Measurements from ENCODE around the gene ADGRA3. TPM values are rescaled to one million over a fixed set of nuclear protein-coding genes. Genes with fewer than 3 reads are reported as not detected.

ADGRA3 gene
- polyA plus RNA-seq, 2 donors = 4.3 to 4.8 TPM

GRCh38 chr4:22413471-22413870, 102.4 kb downstream of the ADGRA3 start:
- no peaks in the 10 kb centered on the region for H3K36me3 ChIP-seq (ENCODE audit: control insufficient read depth in 2 of 2, insufficient read depth in 2 of 2, low read length in 1 of 2)
- no peaks in the 10 kb centered on the region for H3K9me3 ChIP-seq (ENCODE audit: control insufficient read depth in 2 of 2, insufficient read depth in 1 of 2, low read depth in 1 of 2, low read length in 1 of 2)
- H3K27ac ChIP-seq (ENCODE audit: low read depth in 2 of 2, low read length in 1 of 2) = no peak overlapping the region
- no peaks in the 10 kb centered on the region for H3K27me3 ChIP-seq (ENCODE audit: control insufficient read depth in 1 of 2, insufficient read depth in 2 of 2, low read length in 2 of 2)
- 80 to 88% methylated on average over 4 of the region's 4 CpGs for WGBS, 2 donors
- no peaks in the 10 kb centered on the region for H3K4me1 ChIP-seq (ENCODE audit: control insufficient read depth in 2 of 2, insufficient read depth in 2 of 2, low read length in 1 of 2)
- no peak overlapping the region for H3K4me3 ChIP-seq (ENCODE audit: low read depth in 1 of 2, low read length in 2 of 2)

- WGBS, 2 donors = 86 to 89% methylated on average over 3 of the region's 3 CpGs
- no peaks in the 10 kb centered on the region for H3K4me1 ChIP-seq (ENCODE audit: control insufficient read depth in 2 of 2, insufficient read depth in 2 of 2, low read length in 1 of 2)
- no peak overlapping the region for H3K4me3 ChIP-seq (ENCODE audit: low read depth in 1 of 2, low read length in 2 of 2)
These were observed 103.9 kb downstream of the ADGRA3 start for GRCh38 chr4:22412013-22412412.

GRCh38 chr4:22410645-22411247, 105.1 kb downstream of the ADGRA3 start:
- WGBS, 2 donors = 79 to 82% methylated on average over 1 of the region's 1 CpG
- H3K27me3 ChIP-seq (ENCODE audit: control insufficient read depth in 1 of 2, insufficient read depth in 2 of 2, low read length in 2 of 2) = no peaks in the 10 kb centered on the region
- no peaks in the 10 kb centered on the region for H3K36me3 ChIP-seq (ENCODE audit: control insufficient read depth in 2 of 2, insufficient read depth in 2 of 2, low read length in 1 of 2)
- H3K4me1 ChIP-seq (ENCODE audit: control insufficient read depth in 2 of 2, insufficient read depth in 2 of 2, low read length in 1 of 2) = no peaks in the 10 kb centered on the region
- H3K4me3 ChIP-seq (ENCODE audit: low read depth in 1 of 2, low read length in 2 of 2) = no peak overlapping the region
- H3K27ac ChIP-seq (ENCODE audit: low read depth in 2 of 2, low read length in 1 of 2) = no peak overlapping the region
- H3K9me3 ChIP-seq (ENCODE audit: control insufficient read depth in 2 of 2, insufficient read depth in 1 of 2, low read depth in 1 of 2, low read length in 1 of 2) = no peaks in the 10 kb centered on the region

More at GRCh38 chr4:22412013-22412412, 103.9 kb downstream of the ADGRA3 start:
- H3K27ac ChIP-seq (ENCODE audit: low read depth in 2 of 2, low read length in 1 of 2) = no peak overlapping the region
- H3K27me3 ChIP-seq (ENCODE audit: control insufficient read depth in 1 of 2, insufficient read depth in 2 of 2, low read length in 2 of 2) = no peaks in the 10 kb centered on the region
- H3K9me3 ChIP-seq (ENCODE audit: control insufficient read depth in 2 of 2, insufficient read depth in 1 of 2, low read depth in 1 of 2, low read length in 1 of 2) = no peaks in the 10 kb centered on the region
- H3K36me3 ChIP-seq (ENCODE audit: control insufficient read depth in 2 of 2, insufficient read depth in 2 of 2, low read length in 1 of 2) = no peaks in the 10 kb centered on the region

GRCh38 chr4:22408474-22408873, 107.4 kb downstream of the ADGRA3 start:
- no peaks in the 10 kb centered on the region for H3K36me3 ChIP-seq (ENCODE audit: control insufficient read depth in 2 of 2, insufficient read depth in 2 of 2, low read length in 1 of 2)
- H3K27me3 ChIP-seq (ENCODE audit: control insufficient read depth in 1 of 2, insufficient read depth in 2 of 2, low read length in 2 of 2) = no peaks in the 10 kb centered on the region
- no peaks in the 10 kb centered on the region for H3K9me3 ChIP-seq (ENCODE audit: control insufficient read depth in 2 of 2, insufficient read depth in 1 of 2, low read depth in 1 of 2, low read length in 1 of 2)
- WGBS, 2 donors = 79% methylated on average over 1 of the region's 1 CpG
- no peak overlapping the region for H3K4me3 ChIP-seq (ENCODE audit: low read depth in 1 of 2, low read length in 2 of 2)
- H3K4me1 ChIP-seq (ENCODE audit: control insufficient read depth in 2 of 2, insufficient read depth in 2 of 2, low read length in 1 of 2) = no peaks in the 10 kb centered on the region
- H3K27ac ChIP-seq (ENCODE audit: low read depth in 2 of 2, low read length in 1 of 2) = no peak overlapping the region

- no peaks in the 10 kb centered on the region for H3K27me3 ChIP-seq (ENCODE audit: control insufficient read depth in 1 of 2, insufficient read depth in 2 of 2, low read length in 2 of 2)
- no peaks in the 10 kb centered on the region for H3K36me3 ChIP-seq (ENCODE audit: control insufficient read depth in 2 of 2, insufficient read depth in 2 of 2, low read length in 1 of 2)
- no peaks in the 10 kb centered on the region for H3K4me1 ChIP-seq (ENCODE audit: control insufficient read depth in 2 of 2, insufficient read depth in 2 of 2, low read length in 1 of 2)
- no peaks in the 10 kb centered on the region for H3K9me3 ChIP-seq (ENCODE audit: control insufficient read depth in 2 of 2, insufficient read depth in 1 of 2, low read depth in 1 of 2, low read length in 1 of 2)
- H3K4me3 ChIP-seq (ENCODE audit: low read depth in 1 of 2, low read length in 2 of 2) = no peak overlapping the region
- no peak overlapping the region for H3K27ac ChIP-seq (ENCODE audit: low read depth in 2 of 2, low read length in 1 of 2)
These were observed 108.5 kb downstream of the ADGRA3 start for GRCh38 chr4:22407361-22407760.

- Histone ChIP-seq H3K4me1 (ENCODE audit: control insufficient read depth in 2 of 2, insufficient read depth in 2 of 2, low read length in 1 of 2) (no peaks in the 10 kb centered on the region), H3K36me3 (ENCODE audit: control insufficient read depth in 2 of 2, insufficient read depth in 2 of 2, low read length in 1 of 2) (no peaks in the 10 kb centered on the region), H3K4me3 (ENCODE audit: low read depth in 1 of 2, low read length in 2 of 2) (no peak overlapping the region), H3K27ac (ENCODE audit: low read depth in 2 of 2, low read length in 1 of 2) (no peak overlapping the region), H3K9me3 (ENCODE audit: control insufficient read depth in 2 of 2, insufficient read depth in 1 of 2, low read depth in 1 of 2, low read length in 1 of 2) (no peaks in the 10 kb centered on the region), H3K27me3 (ENCODE audit: control insufficient read depth in 1 of 2, insufficient read depth in 2 of 2, low read length in 2 of 2) (no peaks in the 10 kb centered on the region)
- WGBS, 2 donors = 93% methylated on average over 4 of the region's 4 CpGs
These were observed 117.2 kb downstream of the ADGRA3 start for GRCh38 chr4:22398671-22399070.

- no peak overlapping the region for H3K4me3 ChIP-seq (ENCODE audit: low read depth in 1 of 2, low read length in 2 of 2)
- H3K27me3 ChIP-seq (ENCODE audit: control insufficient read depth in 1 of 2, insufficient read depth in 2 of 2, low read length in 2 of 2) = no peaks in the 10 kb centered on the region
- H3K9me3 ChIP-seq (ENCODE audit: control insufficient read depth in 2 of 2, insufficient read depth in 1 of 2, low read depth in 1 of 2, low read length in 1 of 2) = no peaks in the 10 kb centered on the region
- H3K36me3 ChIP-seq (ENCODE audit: control insufficient read depth in 2 of 2, insufficient read depth in 2 of 2, low read length in 1 of 2) = no peaks in the 10 kb centered on the region
- H3K4me1 ChIP-seq (ENCODE audit: control insufficient read depth in 2 of 2, insufficient read depth in 2 of 2, low read length in 1 of 2) = no peaks in the 10 kb centered on the region
- H3K27ac ChIP-seq (ENCODE audit: low read depth in 2 of 2, low read length in 1 of 2) = no peak overlapping the region
- 82 to 91% methylated on average over 3 of the region's 3 CpGs for WGBS, 2 donors
These were observed 124.3 kb downstream of the ADGRA3 start for GRCh38 chr4:22391551-22391950.

- no peak overlapping the region for H3K27ac ChIP-seq (ENCODE audit: low read depth in 2 of 2, low read length in 1 of 2)
- 36 to 40% methylated on average over 3 of the region's 3 CpGs for WGBS, 2 donors
- no peaks in the 10 kb centered on the region for H3K9me3 ChIP-seq (ENCODE audit: control insufficient read depth in 2 of 2, insufficient read depth in 1 of 2, low read depth in 1 of 2, low read length in 1 of 2)
- no peaks in the 10 kb centered on the region for H3K36me3 ChIP-seq (ENCODE audit: control insufficient read depth in 2 of 2, insufficient read depth in 2 of 2, low read length in 1 of 2)
- H3K27me3 ChIP-seq (ENCODE audit: control insufficient read depth in 1 of 2, insufficient read depth in 2 of 2, low read length in 2 of 2) = no peaks in the 10 kb centered on the region
- H3K4me1 ChIP-seq (ENCODE audit: control insufficient read depth in 2 of 2, insufficient read depth in 2 of 2, low read length in 1 of 2) = no peaks in the 10 kb centered on the region
- H3K4me3 ChIP-seq (ENCODE audit: low read depth in 1 of 2, low read length in 2 of 2) = no peak overlapping the region
These were observed 126.5 kb downstream of the ADGRA3 start for GRCh38 chr4:22389240-22389870.

GRCh38 chr4:22385611-22386011, 130.3 kb downstream of the ADGRA3 start:
- no peak overlapping the region for H3K4me3 ChIP-seq (ENCODE audit: low read depth in 1 of 2, low read length in 2 of 2)
- H3K36me3 ChIP-seq (ENCODE audit: control insufficient read depth in 2 of 2, insufficient read depth in 2 of 2, low read length in 1 of 2) = no peaks in the 10 kb centered on the region
- H3K4me1 ChIP-seq (ENCODE audit: control insufficient read depth in 2 of 2, insufficient read depth in 2 of 2, low read length in 1 of 2) = no peaks in the 10 kb centered on the region
- H3K9me3 ChIP-seq (ENCODE audit: control insufficient read depth in 2 of 2, insufficient read depth in 1 of 2, low read depth in 1 of 2, low read length in 1 of 2) = no peaks in the 10 kb centered on the region
- no peaks in the 10 kb centered on the region for H3K27me3 ChIP-seq (ENCODE audit: control insufficient read depth in 1 of 2, insufficient read depth in 2 of 2, low read length in 2 of 2)
- WGBS, 2 donors = 44 to 68% methylated on average over 7 of the region's 7 CpGs
- no peak overlapping the region for H3K27ac ChIP-seq (ENCODE audit: low read depth in 2 of 2, low read length in 1 of 2)

- Histone ChIP-seq H3K27ac (ENCODE audit: low read depth in 2 of 2, low read length in 1 of 2) (no peak overlapping the region), H3K4me3 (ENCODE audit: low read depth in 1 of 2, low read length in 2 of 2) (no peak overlapping the region), H3K27me3 (ENCODE audit: control insufficient read depth in 1 of 2, insufficient read depth in 2 of 2, low read length in 2 of 2) (no peaks in the 10 kb centered on the region), H3K9me3 (ENCODE audit: control insufficient read depth in 2 of 2, insufficient read depth in 1 of 2, low read depth in 1 of 2, low read length in 1 of 2) (no peaks in the 10 kb centered on the region), H3K36me3 (ENCODE audit: control insufficient read depth in 2 of 2, insufficient read depth in 2 of 2, low read length in 1 of 2) (no peaks in the 10 kb centered on the region), H3K4me1 (ENCODE audit: control insufficient read depth in 2 of 2, insufficient read depth in 2 of 2, low read length in 1 of 2) (no peaks in the 10 kb centered on the region)
These were observed 131.7 kb downstream of the ADGRA3 start for GRCh38 chr4:22384154-22384553.
